ENCODE measurements around the gene KCNIP4. TPM values are rescaled to one million over a fixed set of nuclear protein-coding genes. Genes with fewer than 3 reads are reported as not detected.

KCNIP4 gene
- total RNA-seq, 4 donors from 2014 or later: 1.3 to 11.1 TPM; not detected in 2

DNA sequence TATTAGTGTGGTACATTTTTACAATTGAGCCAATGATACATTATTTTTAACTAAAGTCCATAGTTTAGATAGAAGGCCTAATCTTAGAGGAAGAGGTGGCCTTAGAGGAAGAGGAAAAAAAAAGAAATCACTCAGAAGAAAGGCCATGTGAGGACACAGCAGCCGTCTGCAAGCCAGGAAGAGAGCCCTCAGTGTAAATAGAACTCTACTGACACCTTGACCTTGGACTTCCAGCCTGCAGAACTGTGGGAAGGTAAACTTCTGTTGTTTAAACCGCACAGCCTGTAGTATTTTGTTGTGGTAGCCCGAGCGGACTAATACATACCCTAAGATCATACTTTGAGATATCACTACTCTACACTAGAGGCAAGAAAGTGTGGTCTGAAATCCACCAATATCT is 5.1 kb upstream of the KCNIP4 start:
- H3K27ac ChIP-seq: no peak overlapping the region
- H3K9me3 ChIP-seq: no peaks in the 10 kb centered on the region
- H3K4me3 ChIP-seq: no peak overlapping the region
- TF ChIP-seq, protein P1, sequence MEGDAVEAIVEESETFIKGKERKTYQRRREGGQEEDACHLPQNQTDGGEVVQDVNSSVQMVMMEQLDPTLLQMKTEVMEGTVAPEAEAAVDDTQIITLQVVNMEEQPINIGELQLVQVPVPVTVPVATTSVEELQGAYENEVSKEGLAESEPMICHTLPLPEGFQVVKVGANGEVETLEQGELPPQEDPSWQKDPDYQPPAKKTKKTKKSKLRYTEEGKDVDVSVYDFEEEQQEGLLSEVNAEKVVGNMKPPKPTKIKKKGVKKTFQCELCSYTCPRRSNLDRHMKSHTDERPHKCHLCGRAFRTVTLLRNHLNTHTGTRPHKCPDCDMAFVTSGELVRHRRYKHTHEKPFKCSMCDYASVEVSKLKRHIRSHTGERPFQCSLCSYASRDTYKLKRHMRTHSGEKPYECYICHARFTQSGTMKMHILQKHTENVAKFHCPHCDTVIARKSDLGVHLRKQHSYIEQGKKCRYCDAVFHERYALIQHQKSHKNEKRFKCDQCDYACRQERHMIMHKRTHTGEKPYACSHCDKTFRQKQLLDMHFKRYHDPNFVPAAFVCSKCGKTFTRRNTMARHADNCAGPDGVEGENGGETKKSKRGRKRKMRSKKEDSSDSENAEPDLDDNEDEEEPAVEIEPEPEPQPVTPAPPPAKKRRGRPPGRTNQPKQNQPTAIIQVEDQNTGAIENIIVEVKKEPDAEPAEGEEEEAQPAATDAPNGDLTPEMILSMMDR (IDR thresholded peaks at IDR 0.05): no peak
- TF ChIP-seq POLR2A (IDR thresholded peaks at IDR 0.05): no peak
- no peaks in the 10 kb centered on the region for H3K36me3 ChIP-seq
- no peak for DNase-seq
- no peaks in the 10 kb centered on the region for H3K27me3 ChIP-seq
- no peaks in the 10 kb centered on the region for H3K4me1 ChIP-seq
- intact Hi-C loops (cut with DNase I; ENCODE audit: low total_unique reads): no loop called here

DNA sequence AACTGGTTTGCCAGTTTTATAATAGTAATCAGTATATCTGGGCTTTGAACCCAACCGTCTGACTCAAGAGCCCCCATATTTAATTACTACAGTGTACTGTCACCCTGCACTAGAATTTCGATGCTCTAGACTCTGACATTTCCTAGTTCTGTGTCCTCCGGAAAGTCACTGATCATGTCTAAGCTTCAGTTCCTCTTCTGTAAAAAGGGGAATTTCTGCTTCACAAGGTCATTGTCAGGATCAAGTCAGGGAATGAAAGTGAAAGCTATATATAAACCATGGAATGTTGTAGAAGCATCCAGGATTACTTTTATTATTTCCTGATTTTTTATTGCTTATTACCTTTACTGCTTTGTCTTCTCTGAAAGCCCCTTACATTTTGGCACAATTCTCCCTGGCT is 4.0 kb upstream of the KCNIP4 start:
- TF ChIP-seq, protein P1 (IDR thresholded peaks at IDR 0.05): no peak
- no peak for TF ChIP-seq POLR2A (IDR thresholded peaks at IDR 0.05)
- H3K9me3 ChIP-seq: no peaks in the 10 kb centered on the region
- intact Hi-C loops (cut with DNase I; ENCODE audit: low total_unique reads): no loop called here
- no peak overlapping the region for H3K27ac ChIP-seq
- no peaks in the 10 kb centered on the region for H3K4me1 ChIP-seq
- no peak overlapping the region for H3K4me3 ChIP-seq
- no peak for DNase-seq
- H3K27me3 ChIP-seq: peaks cover 0 to 4% of the 10 kb centered on the region in 2 donors
- no peaks in the 10 kb centered on the region for H3K36me3 ChIP-seq

DNA sequence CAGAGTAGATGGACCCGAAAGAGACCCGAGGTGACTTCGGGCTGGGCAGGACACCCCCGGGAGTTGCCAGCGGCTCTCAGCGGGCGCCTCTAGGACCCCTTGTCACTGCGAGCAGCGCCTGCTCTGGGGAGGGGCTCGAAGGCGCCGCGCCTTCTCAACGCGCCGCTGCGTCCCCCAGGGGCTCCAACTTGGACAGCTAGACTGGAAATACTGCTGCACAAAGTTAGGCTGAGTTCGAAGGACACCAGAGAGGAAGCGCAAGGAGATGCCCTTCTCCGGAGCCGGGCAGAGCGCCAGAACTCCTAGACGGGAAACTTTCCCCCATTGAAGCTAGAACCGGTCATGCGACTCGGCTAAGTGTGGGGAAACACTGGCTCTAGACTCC is 493 bp upstream of the KCNIP4 start:
- DNase-seq: peak; percentile 22 to 24
- intact Hi-C loops (cut with DNase I; ENCODE audit: low total_unique reads): no loop called here
- H3K27ac ChIP-seq: peak overlapping the region; percentile 28 to 74

DNA sequence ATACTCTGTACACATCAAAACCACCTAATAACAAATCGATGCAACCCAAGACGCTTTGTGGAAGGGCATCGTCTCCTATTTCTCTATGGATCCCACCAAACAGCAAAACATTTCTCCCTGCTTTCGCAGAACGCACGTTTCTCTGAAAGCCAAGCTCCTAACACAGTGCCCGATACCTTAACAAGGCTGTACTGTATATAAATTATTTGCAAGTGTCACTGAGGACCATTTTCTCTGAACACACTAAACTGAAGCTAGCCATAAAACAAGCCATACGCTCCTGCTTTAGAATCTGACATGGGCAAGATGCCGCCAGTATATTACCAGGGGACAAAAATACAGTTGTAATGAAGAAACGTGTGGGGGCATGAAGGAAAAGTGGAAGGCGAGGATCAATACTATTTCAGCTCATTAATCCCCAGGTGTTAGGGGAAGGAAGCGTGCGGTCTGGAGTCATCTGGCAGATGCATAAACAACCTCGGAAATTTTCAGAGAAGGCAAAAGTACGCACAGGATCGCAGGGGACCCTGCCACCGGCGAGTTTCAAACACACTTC is 703 bp downstream of the KCNIP4 start:
- TF ChIP-seq, protein P1 (IDR thresholded peaks at IDR 0.05): no peak
- TF ChIP-seq POLR2A (IDR thresholded peaks at IDR 0.05): no peak
- peak overlapping the region in 1 of 2 donors; percentile 74 for H3K27ac ChIP-seq
- H3K4me1 ChIP-seq: no peaks in the 10 kb centered on the region
- H3K36me3 ChIP-seq: no peaks in the 10 kb centered on the region
- no peak for DNase-seq
- H3K27me3 ChIP-seq: peaks cover 0 to 4% of the 10 kb centered on the region in 2 donors
- H3K4me3 ChIP-seq: peak overlapping the region; percentile 36 to 61
- intact Hi-C loops (cut with DNase I; ENCODE audit: low total_unique reads): no loop called here
- H3K9me3 ChIP-seq: no peaks in the 10 kb centered on the region

More for the DNA sequence above, 493 bp upstream of the KCNIP4 start:
- Histone ChIP-seq H3K4me1 (no peaks in the 10 kb centered on the region), H3K27me3 (peaks cover 0 to 4% of the 10 kb centered on the region in 2 donors), H3K4me3 (peak overlapping the region; percentile 36 to 61), H3K36me3 (no peaks in the 10 kb centered on the region), H3K9me3 (no peaks in the 10 kb centered on the region)
- TF ChIP-seq, protein P1 (IDR thresholded peaks at IDR 0.05): no peak
- no peak for TF ChIP-seq POLR2A (IDR thresholded peaks at IDR 0.05)

DNA sequence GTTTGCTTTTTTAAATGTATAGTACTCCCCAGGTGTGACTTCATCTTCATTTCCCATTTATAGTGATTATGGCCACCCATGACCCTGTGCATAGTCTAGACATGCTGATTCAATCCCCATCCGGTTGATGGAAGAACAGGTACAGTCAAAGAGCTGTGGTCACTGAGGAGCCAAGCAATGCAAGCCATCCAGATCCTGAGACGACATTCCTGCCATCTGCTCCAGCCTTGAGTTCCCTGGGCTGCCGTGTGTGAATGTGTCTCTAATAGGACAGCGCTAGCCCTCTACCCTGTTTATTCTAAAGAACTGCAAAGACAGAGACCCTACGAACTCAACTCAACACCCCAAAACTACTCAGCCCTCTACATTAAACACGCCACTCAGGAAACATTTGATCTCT is 1.7 kb downstream of the KCNIP4 start:
- Histone ChIP-seq H3K9me3 (no peaks in the 10 kb centered on the region), H3K27ac (no peak overlapping the region), H3K4me3 (no peak overlapping the region), H3K4me1 (no peaks in the 10 kb centered on the region), H3K27me3 (peaks cover 0 to 4% of the 10 kb centered on the region in 2 donors), H3K36me3 (no peaks in the 10 kb centered on the region)
- DNase-seq: no peak
- intact Hi-C loops (cut with DNase I; ENCODE audit: low total_unique reads): no loop called here
- TF ChIP-seq, protein P1 (IDR thresholded peaks at IDR 0.05): no peak
- TF ChIP-seq POLR2A (IDR thresholded peaks at IDR 0.05): no peak
